EL (cell line): ENCODE results near the gene ARG2.
"Not testable (repeated sequence)": the region's sequence is repeated elsewhere in the genome, so short reads cannot be mapped to it uniquely, and the experiment has no call there.

Experiments used
- DNase-seq: peaks from one replicate; pipeline ENCODE4 v3.0.0-alpha.2; 2016

The ARG2 gene

DNA sequence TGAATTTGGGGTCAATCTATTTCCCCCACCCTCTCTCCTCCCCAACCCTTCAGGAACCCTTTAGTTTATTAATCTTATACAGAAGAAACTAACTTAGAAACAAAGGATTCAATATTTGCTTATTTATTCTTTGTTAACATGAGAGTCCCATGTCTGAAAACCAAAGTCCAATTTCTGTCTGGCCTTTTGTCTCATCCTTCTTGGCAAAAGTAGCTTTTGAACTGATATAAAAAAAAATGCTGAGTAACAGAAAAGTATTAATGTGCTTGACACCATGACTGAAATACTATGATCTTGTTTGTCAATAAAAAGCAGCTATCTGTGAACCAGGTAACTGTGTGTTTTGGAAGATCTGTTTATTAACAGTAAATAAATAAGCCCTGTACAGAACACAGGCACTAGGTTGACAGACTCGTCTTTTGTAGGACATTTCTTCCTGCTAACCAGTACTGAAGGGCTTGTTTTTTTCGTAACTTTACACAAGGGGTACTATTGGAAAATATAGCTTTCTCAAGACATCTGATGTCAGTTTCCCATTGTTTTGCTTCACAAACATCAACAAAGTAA is 30.4 kb upstream of the ARG2 start:
- DNase-seq = no peak

DNA sequence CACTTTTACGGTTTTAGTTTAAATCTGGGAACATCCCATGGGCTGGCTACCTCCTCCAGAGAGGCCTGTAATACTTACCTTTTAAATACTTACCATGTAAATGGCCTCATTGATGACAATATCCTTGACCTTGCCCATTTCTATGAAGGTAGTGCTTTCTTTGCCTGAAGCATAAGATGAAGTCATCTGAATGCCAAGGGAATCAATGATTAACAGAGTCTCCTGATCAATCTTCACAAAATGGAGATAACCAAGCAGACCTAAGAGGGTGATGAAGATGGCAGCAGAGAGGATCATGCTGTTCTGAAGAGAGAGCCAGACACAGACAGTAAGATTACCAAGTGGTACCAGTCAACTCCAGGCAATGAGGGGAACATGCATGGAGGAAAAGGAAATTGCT is 26.1 kb upstream of the ARG2 start:
- DNase-seq = not testable (repeated sequence)

DNA sequence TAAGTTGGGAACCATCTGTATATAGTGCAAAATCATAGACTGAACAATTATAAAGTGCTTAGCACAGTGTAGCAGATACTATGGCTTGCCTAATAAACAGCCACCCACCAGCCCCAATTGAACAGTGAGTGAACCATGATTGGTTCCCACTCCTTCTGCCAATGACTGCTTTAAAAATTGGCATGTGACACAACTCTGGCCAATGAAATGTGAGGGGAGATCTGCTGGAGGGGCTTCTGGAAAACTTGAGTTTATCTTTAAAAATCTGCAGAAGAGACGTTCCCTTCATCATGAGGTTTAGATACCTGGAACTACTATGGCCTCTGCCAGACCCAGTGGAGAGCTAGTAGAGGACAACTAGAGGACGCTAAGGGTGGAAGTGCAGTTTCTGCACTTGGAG is 24.3 kb upstream of the ARG2 start:
- DNase-seq = no peak

DNA sequence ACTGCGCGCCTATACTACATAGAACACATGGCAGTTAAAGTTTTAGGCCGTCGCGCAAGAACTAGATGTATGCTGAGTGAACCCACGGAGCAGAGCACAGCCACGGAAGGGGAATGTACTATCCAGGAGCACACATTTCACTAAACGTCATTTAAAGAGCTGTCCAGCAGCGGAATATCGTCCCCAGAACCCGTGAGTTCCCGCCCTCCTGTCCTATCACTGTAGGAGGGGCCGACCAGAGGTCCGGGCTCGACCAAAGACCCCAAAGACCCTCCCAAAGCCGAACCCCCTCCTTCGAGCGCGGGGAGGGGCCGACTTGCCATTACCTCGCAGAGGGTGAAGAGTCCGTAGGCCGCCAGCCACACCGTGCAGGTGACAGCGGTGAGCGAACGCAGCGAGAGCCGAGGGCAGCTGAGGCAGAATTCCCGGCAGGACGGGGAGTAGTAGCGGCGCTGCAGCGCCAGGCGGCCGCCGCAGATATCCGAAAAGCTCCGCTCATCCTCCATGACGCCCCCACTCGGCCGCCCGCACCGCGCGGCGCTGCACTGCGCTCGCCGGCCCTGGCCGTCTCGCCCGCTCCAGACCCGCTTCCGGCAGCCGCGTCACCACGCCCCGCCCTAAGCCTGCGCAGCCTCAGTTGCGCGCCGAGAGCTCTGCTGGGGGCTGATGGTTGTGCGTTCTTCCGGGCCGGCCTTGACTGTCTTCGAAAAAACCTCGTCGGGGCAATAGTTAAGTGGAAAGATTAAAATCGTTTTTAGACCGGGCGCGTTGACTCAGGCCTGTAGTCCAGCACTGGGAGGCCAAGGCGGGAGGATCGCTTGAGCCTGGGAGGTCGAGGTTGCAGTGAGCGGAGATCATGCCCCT is 19.8 kb upstream of the ARG2 start, which contains the start of gene PIGH:
Gene PIGH, minus strand, starts transcription at position 571 of the 864 bp plus-strand sequence. Its CDS starts 65 bp downstream, at position 506.
- DNase-seq = peak; percentile 89

DNA sequence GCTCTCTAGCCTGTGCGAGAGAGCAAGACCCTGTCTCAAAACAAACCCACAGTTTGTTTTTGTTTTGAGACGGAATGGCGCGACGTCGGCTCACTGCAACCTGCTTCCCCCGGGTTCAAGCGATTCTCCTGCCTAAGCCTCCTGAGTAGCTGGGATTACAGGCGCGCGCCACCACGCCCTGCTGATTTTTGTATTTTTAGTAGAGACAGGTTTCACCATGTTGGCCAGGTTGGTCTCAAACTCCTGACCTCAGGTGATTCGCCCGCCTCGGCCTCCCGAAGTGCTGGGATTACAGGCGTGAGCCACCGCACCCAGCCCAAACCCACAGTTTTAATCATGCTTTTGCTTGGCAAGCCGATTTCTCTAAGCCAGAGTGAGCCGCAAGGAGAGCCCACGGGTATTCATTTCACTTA is 19.2 kb upstream of the ARG2 start:
- not testable (repeated sequence) for DNase-seq

DNA sequence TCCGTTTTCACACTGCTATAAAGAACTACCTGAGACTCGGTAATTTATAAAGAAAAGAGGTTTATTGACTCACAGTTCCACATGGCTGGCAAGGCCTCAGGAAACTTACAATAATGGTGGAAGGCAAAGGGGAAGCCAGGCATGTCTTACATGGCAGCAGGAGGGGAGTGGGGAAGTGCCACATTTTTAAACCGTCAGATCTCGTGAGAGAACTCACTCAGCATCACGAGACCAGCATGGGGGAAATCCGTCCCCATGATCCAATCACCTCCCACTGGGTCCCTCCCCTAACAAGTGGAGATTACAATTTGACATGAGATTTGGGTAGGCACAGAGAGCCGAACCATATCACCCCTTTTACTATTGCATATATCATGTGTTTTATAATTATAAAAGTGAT is 17.6 kb upstream of the ARG2 start:
- DNase-seq = no peak

DNA sequence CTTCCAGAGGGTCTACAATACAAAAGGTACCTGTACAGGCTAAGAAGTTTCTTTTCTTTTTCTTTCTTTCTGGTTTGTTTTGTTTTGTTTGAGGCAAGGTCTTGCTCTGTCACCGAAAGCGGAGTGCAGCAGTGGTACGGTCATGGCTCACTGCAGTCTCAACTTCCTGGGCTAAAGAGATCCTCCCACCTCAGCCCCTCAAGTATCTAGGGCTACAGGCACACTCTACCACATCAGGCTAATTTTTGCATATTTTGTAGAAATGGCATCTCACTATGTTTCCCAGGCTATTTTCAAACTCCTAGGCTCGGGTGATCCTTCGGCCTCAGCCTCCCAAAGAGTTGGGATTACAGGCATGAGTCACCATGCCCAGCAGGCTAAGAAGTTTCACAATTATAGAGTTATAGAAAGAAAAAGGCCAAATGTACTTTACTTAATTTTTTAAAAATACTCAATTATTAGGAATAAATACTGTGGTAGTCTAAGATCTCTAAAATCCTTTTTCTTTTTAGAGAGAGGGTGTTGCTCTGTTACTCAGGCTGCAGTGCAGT is 16.6 kb upstream of the ARG2 start:
- no peak for DNase-seq

DNA sequence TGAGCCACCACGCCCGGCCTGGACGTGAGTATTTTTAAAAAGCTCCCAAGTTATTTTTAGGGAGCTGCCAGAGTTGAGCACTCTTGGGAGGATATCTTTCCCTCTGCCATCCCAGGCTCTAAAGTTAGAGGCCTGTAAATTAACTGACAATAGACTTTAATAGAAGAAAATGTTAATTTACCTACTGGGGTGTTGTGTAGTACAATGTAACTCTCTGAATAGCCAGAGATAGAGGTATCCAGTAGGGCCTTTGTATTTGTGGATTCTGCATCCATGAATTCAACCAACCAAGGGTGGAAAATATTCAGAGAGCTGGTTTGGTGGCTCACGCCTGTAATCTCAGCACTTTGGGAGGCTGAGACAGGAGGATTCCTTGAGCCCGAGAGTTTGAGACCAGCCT is 12.1 kb upstream of the ARG2 start:
- no peak for DNase-seq

DNA sequence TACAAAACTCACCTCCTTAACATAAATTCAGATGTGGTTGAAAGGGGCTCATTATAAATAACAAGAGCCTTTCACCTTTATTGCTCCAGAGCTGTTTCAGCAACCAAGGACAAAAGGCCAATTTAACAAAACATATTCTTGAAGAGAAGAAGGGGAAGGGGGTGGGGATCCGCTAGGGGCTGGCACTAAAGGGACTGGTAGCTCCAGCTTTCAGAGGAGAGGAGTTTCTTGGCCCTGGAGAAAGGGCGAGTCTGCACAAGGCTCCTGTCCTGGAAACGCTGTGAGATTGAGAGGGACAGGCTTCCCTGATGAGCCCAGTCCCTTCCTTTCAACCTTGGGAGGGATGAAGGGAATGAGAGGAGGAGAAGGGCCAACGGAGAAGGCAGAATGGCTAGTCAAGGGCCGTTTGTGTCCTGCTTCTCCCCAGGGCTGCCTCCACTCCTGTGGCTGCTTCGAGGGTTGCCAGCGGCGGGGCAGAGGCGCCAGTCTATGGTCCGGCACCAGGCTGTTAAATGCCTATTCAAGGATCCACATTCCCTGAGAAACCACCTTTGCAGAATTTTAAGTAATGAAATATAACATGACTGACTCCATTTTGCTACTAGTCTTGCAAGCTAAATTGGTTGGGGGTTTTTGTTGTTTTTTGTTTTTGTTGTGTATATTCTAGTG is 9.9 kb upstream of the ARG2 start:
- DNase-seq = no peak

DNA sequence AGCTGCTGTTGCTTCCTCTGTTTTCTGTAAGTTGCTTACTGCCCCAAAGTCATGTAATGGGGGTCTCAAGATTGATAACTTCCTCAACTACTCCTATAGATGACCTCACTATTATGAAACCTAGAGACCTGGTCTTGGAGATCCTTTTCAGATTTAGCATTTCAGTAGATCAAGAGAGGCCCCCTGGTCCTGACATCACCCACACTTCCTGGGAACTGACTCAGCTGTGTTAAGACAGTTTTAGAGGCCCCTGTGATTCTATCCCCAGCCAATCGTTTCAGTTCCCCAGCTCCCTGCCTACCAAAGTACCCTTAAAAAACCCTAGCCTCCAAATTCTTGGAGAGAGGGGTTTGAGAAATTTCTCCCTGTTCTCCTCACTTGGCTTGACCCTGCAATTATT is 9.2 kb upstream of the ARG2 start:
- no peak for DNase-seq

DNA sequence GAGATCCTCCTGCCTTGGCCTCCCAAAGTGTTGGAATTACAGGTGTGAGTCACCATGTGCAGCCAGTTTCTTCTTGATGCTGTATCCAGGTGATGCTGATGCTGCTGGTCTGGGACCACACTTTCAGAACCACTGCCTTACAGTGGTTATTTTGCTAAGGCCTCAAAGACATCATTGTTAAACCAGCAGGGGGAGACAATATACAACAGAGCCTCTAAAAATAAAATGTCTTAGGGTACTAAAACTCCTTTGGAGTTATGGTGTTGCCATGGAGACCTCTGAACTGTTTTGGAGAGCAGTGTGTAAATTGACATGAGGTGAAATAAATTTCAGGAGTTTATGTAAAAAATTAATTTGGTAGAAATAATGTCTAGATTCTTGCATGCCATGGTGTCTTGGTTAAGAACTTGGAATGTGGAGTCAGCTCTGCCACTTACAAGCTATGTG is 1.1 kb upstream of the ARG2 start:
- peak; percentile 75 for DNase-seq

DNA sequence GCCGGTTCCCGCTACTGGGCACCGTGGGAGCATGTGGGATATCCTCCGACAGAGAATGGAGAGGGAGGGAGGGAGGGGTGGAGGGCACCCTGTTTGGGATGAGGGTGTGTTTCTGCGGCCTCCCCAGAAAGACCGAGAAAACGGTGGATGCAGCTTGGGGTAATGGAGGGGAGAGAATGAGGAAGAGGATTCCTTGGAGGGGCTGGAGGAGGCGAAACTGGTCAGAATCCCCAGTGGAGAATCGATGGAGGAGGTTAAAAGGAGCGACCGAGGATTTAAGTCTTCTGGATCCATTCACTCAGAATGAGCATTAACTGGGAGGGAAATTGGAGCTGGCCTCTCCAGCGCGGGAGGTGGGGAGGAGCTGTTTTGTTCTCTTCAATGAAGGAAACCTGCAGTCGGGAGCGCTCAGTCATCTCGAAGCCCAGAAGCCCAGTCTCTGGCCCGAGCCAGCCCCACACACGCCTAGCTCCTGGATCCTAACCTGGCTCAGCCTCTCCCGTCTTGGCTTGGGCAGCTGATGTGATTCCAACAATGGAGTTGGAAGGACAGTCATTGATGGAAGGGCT is 581 bp downstream of the ARG2 start:
- DNase-seq = peak; percentile 25

DNA sequence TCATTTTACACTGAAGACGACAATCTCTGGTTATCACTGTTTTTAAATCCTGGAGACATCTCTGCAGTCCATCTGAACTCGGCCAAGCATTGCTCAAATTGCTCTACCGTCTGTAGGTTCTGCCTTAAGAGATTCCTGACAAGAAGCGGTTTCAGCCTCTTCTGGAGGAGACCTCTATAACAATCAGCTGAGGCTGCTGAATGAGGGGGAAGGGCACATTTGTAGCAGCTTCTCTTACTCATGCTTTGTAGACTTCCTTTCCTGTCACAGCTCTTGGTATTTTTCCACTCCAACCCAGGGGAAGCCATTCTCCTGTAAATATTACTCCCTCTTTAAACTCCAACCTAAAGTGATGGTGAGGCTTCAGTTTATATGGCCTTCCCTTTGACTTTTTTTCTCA is 3.0 kb downstream of the ARG2 start:
- DNase-seq = peak; percentile 83

DNA sequence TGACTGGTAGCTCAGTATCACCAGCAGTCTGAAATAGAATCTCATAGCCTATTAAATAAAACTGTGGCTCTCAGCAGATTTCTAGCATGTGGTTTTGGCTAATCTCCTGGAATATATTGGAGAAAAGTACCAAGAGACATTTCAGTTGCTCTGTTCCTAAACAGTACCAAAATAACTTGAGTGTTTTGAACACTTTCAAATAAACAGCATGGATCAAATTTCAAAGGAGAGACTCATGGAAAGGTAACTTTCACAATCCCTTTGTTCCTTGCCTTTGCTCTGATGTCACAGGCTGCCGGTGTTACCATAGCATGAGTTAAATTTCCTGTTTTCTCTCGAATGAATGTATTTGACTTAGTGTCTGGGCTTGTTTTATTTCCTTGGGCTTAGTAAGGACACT is 3.4 kb downstream of the ARG2 start:
- peak; percentile 9 for DNase-seq

DNA sequence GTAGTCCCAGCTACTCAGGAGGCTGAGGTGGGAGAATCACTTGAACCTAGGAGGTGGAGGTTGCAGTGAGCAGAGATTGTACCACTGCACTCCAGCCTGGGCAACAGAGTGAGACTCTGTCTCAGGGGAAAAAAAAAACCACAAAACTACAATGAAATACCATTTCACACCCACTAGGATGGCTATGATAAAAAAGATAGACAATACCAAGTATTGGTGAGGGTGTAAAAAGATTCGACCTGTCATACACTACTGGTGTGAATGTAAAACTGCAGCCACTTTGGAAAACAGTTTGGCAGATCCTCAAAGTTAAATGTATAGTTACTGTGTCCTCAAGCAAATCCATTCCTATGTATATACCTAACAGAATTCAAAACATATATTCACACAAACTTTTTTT is 6.4 kb downstream of the ARG2 start:
- DNase-seq = not testable (repeated sequence)

DNA sequence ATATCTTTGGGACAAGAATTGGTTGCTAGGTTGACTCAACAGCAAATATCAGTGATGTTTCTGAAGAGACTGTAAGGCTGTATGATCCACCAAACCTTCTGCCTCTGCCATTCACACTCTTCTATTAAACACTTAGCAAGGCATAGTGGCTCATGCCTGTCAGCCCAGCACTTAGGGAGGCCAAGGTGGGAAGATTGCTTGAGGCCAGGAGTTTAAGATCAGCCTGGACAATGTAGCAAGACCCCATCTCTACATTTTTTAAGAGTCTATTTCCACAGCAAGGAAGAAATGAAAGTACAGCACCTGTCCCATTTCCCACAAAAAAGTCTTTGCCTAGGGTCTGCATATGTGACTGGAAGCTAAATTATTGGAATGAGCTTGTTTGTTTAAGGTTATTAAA is 7.8 kb downstream of the ARG2 start:
- DNase-seq = no peak

DNA sequence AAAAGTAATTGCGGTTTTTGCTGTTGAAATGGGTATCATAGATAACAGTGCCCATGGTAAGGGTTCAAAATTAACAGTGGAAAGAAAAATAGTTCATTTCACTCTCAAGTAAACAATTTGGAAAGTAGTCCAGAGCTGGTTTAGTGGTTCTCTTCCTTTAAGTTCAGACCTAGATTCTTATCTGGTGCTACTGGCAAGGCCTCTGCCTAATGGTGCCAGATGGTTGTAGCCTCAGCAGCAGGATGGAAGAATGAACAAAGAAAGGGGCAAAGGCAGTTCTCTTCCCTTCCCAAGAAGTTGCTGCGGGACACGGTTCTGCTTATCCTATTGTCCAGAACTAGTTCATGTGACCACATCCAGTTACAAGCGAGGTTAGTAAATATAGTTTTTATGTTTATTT is 10.5 kb downstream of the ARG2 start:
- DNase-seq = no peak

DNA sequence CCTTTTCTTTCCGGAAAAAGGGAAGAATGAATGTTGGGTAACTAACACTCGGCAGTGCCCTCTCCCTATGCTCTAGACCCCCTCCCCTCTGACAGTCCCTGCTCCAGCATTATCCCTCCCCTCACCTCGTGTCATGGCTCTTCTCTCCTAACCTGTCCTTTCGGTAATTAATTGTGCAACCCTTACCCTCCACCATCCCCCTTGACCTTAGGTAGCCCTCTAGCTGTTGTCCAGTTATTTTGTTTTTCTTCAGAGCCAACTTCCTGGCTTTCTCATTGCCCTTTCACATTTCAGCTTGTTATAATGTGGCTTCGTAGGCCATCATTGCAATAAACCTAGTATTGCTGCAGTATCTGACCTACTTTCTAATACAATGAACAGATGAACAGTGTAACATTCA is 11.2 kb downstream of the ARG2 start:
- DNase-seq = no peak

DNA sequence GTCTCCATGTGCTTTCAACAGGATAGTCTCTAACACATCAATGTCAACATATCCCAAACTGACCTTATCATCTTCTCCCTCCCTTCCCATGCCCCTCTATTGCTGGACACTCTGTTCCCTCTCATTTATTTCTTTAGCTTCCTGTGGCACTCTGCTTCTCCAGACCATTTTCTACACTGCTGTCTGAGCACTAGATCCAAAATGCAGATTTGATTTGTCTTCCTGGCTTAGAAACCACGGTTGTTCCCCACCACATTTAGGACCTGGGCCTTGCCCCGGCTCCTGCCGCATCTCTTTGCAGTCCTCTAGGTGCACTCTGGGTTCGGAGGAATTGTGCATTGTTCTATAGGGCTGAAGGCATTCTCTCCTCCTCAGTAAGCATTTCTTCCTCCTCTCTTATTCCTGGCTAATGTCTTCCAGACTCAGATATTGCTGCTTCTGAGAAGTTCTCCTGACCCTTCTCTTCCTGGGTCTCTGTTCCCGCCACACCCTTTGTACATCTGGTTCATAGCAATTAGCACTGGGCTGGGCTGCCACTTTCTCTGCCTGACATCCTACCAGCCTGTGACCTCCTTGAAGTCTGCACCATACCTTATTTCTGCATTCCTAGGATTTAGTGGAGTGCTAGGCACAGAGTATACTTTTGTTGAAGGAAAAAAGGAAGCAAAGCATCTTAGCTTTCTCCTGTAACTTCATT is 13.9 kb downstream of the ARG2 start:
- DNase-seq = no peak

DNA sequence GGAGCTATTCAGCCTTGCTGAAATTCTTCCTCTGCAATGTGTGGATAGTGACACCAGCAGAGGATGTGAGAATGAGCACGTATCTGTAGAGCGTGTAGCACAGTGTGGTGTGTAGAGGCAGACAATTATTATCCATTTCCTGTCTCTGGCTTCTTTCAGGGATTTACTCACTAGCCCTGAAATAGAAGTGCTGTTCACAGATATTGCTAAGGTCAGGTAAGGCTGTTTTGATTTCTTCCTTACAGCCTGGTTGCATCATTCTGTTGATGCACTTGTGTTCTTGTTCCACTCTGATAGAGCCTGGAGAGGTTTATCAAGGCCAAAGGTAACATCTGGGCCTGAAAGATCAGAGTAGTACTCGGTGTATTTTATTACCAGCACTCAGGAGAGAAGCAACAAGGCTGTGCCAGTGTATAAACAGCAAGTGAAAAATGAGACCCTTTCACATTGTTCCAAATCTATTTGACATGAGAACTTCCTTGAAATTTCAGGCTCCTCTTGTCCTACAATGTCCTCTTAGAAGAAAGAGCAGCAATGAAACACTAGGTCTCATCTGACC is 16.7 kb downstream of the ARG2 start:
- DNase-seq = no peak

DNA sequence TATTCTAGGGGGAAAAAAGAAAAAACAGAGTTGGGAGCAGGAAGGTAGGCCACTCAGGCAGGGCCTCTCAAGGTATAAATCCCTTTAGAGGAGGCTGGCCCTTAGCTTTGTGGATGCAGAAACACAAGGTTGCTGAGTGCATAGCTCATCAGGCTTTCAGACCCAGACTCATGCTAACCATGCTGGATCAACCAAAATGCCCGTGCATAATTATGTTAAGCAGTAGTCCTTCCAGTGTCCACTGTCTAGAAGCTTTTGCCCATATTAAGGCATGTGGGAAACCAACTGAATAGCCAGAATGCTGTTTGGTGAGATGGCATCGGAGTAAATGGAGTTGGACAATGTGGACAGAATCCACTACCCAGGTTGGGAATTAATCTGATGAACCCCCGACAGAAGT is 18.9 kb downstream of the ARG2 start:
- DNase-seq = no peak

DNA sequence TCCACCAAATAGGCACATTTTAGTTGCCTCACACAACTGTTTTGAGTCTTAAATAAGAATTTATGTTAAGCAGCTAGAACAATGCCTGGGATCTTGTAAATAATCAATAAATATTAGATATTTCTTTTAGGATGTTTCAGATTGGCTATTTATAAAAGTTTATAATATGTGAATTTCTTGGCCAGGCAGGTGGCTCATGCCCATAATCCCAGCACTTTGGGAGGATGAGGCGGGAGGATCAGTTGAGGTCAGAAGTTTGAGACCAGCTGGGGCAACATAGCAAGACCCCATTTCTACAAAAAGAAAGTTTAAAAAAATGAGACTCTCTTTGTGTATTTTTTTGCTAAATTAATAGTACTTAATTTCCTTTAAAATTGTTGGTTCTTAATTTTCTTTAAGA is 21.8 kb downstream of the ARG2 start:
- DNase-seq = no peak
